ENCODE results near the gene FMNL2.

FMNL2 gene

DNA sequence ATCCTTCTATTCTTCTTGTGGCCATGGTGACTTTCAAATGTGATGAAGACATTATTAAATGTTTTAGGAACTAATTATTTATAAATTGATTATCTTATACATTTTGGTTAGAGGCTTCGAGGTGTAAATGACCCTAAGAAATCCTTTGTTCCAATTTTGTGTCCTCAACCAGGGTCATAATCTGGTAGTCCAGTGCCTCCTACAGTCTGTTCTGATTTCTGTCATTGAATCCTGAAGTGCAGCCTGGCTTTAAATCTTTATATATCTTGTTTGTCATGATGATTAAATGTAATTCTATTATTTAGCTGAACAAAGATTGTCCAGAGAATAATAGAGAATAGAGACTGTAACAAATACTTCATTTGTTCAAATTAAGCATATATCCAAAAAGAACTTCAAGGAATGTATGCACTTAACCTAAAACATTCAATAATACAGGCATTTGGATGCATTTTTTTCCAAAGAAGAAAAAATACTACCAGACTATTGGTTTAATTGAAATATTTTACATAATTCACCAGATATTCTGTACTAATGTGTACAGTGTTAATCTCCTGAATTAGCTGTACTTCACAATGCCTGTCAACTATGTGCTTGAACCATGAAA lies 292.5 kb downstream of the FMNL2 start:
- DNase-seq: no peak

- no peak for DNase-seq
Measured at GRCh38 chr2:152629202-152629601, 294.2 kb downstream of the FMNL2 start.

DNA sequence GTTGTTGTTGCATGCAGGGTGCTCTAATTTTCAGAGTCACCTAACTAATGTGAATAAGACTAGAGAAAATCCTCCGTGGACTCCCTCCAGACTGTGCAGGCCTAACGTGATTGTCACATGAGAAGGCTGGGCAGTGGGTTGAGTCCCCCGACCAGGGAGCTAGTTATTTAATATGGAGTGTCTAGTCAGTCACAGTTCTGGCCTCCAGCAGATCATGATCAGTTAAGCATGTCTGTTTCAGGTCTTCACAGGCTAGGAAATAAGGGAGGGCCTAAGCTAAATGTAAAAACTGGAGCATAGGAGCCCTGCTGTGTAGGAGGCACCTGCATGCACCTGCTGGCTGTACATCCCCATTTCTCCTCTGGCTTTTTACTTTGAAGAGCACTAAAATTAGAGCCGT lies 295.5 kb downstream of the FMNL2 start:
- DNase-seq: no peak

DNA sequence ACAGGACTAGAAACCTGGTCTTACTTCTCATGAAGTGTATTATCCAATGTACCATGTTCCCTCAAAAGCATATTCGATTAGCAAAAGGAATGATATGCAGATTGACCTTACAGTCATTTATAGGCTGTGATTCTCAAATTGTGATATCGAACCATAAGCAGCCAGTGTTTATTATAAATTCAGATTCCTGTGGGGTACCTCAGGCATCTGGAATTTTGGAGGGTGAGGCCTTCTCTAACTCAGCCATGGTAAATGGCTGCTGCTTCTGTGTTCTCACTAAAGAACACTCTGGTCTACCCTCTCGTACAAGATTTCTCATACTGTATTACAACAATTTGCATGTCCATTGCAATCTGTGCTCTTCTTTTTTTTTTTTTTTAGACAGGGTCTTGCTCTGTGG lies 297.8 kb downstream of the FMNL2 start:
- DNase-seq: no peak

DNA sequence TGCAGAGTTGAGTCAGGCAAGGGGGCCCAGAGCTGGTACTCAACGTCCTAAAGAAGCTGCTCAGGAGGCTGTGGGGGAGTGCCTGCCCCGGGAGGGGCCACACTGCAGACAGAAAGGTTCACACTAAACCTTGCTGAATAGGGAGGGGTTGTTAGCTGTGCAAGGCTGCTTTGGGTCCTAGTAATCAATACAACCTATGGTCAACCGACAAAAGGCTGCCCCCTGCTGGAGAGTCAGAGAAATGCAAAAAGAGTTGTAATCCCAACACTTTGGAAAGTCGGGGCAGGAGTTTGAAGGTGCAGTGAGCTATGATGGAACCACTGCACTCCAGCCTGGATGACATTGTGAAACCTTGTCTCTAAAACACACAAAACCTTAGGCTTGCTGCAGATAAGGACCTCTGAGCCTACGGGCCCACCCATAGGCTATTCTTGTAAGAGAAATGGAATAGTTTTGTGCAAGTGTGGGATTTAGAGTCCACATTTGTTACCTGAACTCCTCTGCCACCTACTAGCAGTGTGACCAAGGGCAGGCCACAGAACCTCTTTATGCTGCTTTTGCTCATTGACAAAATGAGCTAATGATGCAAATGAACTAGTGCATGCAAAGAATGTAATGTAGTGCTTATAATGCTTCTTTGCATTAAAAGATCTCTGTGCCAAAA lies 300.8 kb downstream of the FMNL2 start:
- DNase-seq: no peak

GRCh38 chr2:152637251-152637650 lies 302.3 kb downstream of the FMNL2 start:
- no peak for DNase-seq

DNA sequence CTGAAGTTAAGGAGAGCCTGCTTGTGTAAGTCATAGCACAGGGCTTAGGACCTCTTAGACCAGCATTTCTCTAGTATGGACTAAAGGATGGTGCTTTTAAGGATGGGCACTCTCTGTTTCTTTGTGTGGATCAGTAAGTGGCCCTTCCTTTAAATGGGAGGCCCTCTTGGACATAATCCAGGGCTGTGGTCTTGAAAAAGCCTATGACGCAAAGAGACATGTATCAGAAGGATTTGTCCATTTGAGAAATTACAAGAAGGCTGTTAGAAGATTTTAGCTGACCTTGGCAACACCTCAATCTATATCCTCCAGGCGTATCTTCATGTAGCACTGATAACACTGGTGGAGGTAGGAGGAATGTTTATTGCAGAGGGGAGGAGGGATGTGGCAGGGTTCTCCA lies 303.1 kb downstream of the FMNL2 start:
- DNase-seq: no peak

DNA sequence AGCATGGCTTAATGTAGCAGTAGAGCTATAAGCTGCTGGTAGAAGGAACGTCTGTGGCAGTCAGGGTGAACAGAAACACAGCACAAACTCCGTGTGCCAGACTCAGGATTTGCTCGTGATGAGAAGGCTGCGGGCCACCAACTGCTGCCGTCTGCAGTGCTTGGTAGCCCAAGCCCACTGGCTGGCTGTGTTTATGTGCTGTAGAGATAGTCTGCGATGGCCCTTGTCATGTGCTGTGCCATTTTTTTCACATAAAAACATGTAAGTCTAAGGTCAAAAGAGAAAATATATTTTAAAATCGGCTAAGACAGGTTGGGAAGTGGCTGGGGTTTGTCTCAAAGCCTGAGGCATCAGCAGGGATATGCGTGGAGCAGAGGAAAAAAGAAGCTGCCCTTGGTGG lies 303.6 kb downstream of the FMNL2 start:
- DNase-seq: no peak

- no peak for DNase-seq
Measured at GRCh38 chr2:152644189-152644873, 309.4 kb downstream of the FMNL2 start.

DNA sequence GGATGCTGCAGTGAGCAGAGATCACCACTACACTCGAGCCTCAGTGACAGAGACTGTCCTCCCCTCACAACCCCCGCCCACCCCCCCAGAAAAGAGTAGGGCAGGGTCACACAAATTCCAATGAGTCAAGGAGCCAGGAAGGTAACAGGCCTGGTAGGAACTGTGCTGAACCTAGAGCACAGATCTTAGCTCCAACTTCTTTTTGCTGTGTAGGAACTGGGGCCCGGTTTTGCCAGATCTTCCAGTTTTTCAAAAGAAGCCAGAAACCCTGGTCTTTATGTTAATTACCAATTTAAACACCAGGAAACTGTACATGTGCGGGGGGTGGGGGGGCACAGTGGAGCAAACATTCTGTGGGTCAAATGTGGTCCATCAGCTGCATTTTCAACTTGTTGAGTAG lies 311.3 kb downstream of the FMNL2 start:
- no peak for DNase-seq

DNA sequence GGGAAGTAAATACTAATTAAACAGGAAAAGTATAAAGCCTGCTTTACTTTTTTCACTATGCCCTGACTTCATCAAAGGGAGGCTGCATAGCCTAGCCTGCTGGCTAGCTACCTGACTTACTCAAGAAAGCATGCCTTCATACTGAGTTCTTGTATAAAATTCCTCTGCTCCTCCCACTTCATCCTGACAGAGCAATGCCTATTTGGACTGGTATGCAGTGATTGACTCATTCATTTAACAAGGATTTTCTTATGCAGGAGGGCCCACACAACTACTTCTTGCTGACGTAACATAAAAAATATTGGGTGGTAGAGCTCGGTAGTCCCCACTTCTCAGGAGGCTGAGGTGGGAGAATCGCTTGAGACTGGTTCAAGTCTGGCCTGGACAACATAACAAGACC lies 311.8 kb downstream of the FMNL2 start:
- DNase-seq: no peak

DNA sequence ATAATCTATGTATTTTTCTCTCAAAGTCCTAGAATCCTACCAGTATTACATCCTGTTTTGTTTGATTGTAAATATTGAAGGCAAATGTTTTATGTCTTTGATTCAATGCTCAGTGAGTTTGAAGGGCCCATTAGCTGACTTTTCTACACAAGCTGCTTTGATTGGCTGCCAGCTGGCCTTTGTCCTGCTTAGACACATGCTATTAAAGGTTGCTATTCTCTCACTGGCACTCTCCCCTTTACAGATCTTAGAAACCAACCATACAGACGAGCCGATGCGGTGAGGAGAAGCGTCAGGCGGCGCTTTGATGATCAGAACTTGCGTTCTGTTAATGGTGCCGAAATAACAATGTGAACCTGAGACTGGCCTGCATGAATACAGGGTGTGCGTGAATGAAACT lies 312.6 kb downstream of the FMNL2 start:
- DNase-seq: no peak

DNA sequence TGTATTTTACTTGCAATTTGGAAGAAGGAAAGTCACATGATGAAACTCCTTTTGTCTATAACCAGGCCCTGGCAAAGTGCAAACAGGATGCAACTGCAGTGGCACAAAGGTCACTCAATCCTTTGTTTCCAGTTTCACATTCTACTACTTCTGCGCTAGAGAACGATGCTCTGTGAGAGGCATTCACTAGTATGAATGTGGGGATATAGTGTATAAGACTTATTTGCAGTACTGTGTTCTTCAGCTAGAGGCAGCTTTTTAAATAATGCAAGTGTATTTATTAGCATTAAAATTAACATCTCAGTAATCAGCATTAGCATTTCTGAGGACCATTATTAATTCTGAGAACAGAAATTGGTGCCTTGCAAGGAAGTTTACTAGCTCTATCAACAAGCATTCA lies 313.4 kb downstream of the FMNL2 start:
- DNase-seq: no peak

GRCh38 chr2:152649997-152650396 lies 315.0 kb downstream of the FMNL2 start:
- DNase-seq: no peak

DNA sequence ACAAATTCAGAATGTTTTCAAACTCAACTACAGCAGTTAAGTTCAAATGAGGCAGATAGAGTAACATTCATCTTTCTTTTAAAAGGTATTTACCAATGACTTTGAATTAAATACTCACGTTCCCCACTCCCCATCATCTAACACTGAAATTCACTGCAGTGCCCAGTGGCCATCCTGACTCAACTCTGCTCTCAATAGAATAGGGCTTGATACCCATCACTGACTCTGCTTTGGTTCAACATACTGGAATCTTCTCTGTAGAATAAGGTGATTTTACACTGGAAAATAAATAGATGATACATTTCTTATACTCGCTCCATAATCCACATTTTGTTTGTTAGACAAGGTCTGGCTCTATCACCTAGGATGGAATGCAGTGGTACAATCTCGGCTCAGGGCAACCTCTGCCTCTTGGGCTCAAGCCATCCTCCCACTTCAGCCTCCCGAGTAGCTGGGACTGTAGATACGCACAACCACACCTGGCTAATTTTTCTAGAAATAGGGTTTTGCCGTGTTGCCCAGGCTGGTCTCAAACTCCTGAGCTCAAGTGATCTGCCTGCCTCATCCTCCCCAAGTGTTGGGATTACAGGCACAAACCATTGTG lies 315.9 kb downstream of the FMNL2 start:
- DNase-seq: no peak

- no peak for DNase-seq
Measured at GRCh38 chr2:152651834-152652233, 316.9 kb downstream of the FMNL2 start.

- DNase-seq: no peak
Measured at GRCh38 chr2:152655880-152656279, 320.9 kb downstream of the FMNL2 start.

DNA sequence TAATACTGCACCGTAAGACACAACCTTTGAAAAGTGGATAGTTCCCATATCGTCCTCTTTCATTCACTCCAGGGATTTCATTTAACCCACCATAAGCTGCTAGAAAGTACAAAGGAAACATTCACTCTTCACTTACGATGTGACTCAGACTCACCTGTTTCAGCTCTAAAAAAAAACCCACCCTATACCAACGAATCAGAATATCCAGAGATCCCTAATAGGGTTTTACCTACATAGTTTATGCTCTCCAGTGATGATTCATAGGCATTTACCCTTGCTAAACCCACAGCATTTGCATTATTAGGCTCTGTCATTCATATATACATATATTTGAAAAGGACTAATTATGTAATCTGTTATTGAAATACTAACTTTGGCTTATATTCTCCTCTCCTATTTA lies 322.1 kb downstream of the FMNL2 start:
- no peak for DNase-seq

DNA sequence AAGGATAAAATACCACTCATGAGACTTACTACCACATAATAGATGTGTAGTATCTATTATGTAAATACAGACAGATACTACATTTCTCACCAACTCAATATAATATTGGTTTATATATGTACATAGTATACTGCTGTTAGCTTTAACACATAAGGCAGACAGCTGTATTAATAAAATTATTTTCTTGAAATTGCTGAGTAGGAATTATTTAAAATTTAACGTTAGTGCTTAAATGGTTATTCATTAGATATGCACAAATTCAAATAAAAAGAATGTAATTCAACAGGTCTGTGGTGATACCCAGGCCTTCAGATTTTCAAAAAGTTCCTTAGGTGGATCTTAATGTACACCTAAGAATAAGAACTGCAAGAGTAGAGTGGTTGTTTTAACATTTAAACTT lies 323.2 kb downstream of the FMNL2 start:
- DNase-seq: no peak

DNA sequence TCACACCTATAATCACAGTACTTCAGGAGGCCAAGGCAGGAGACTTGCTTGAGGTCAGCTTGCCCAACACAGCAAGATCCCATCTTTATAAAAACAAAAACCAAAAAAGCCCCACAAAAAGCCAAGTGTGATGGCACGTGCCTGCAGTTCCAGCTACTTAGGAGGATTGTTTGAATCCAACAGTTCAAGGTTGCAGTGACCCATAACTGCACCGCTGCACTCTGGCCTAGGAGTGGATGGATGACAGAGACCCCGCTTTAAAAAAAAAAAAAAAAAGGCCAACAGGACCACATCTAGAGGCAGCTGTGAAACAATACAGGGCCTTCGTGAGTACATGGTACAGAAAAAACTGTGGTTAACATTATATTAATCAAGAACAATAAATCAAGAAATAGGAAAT lies 326.1 kb downstream of the FMNL2 start:
- DNase-seq: no peak

- DNase-seq: no peak
Measured at GRCh38 chr2:152664725-152665124, 329.8 kb downstream of the FMNL2 start.

GRCh38 chr2:152674334-152674733 lies 339.4 kb downstream of the FMNL2 start:
- no peak for DNase-seq

DNA sequence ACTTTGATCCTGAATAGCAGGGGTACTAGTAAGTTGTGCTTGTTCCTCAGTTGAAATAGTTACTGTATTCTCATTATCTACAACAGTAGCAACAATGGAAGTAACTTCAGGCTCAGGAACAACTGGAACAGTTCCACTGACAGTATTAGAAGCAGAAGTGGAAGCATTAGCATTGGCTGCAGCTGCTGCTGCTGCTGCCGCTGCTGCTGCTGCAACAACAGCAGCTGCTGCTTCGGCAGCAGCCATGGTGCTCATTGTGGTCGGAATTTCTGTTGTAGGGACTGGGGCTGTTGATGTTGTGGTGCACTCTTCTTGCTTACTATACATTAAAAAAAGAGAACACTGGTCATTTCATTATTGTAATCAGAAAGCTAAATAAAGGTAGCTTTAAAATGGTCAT lies 341.5 kb downstream of the FMNL2 start:
- no peak for DNase-seq

DNA sequence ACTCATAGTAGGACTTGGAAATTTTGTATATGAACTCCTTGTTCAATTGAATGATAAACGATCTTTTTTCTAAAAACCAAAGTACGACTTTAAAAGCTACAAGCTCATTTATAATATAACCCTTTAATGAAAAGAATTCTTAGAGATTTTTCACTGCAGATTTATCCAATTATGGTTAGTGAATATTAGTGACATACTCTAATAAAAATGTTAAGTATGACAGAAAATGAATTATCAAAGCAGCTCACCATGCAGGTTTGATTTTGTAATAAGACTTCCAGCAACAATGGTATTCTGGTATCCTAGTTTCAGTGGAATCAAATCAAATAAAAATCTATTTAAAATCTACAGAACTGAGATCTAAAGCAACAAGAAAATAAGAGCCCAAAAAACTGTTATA lies 343.8 kb downstream of the FMNL2 start:
- DNase-seq: no peak

All from NCI-H524 treated with DMSO at 0.1 percent for 48 hours (cell line).